Activated T-helper 1 cell treated with Interleukin-2 at 50 U/mL for 16 hours (primary cell): ENCODE data around the gene KIAA0232.
"Not testable (repeated sequence)": the region's sequence is repeated elsewhere in the genome, so short reads cannot be mapped to it uniquely, and the experiment has no call there.

Experiments
- DNase-seq: peaks from one replicate; pipeline ENCODE4 v3.0.0-alpha.2; 2020; ENCODE audit warnings: low read depth

KIAA0232 gene

GRCh38 chr4:6900956-6901355, 118.4 kb downstream of the KIAA0232 start:
- DNase-seq = no peak

- no peak for DNase-seq
Observed at GRCh38 chr4:6901669-6902317, 119.3 kb downstream of the KIAA0232 start.

- no peak for DNase-seq
Observed at GRCh38 chr4:6902318-6903042, 120.0 kb downstream of the KIAA0232 start.

- DNase-seq = no peak
Observed at GRCh38 chr4:6905516-6906445, 123.3 kb downstream of the KIAA0232 start.

GRCh38 chr4:6906486-6906885, 124.0 kb downstream of the KIAA0232 start:
- not testable (repeated sequence) for DNase-seq

GRCh38 chr4:6907658-6908191, 125.2 kb downstream of the KIAA0232 start:
- peak; percentile 20 for DNase-seq

- DNase-seq = no peak
Observed at GRCh38 chr4:6908432-6909112, 126.0 kb downstream of the KIAA0232 start.

- peak; percentile 75 for DNase-seq
Observed at GRCh38 chr4:6909113-6909969, 126.8 kb downstream of the KIAA0232 start, which contains the start of gene TBC1D14. Gene TBC1D14 (plus strand): TSS chr4:6909826. CDS start chr4:6923390, 13,564 bp downstream.

GRCh38 chr4:6909970-6910339, 127.4 kb downstream of the KIAA0232 start:
- DNase-seq = peak; percentile 20

GRCh38 chr4:6910340-6910959, 127.9 kb downstream of the KIAA0232 start:
- DNase-seq = no peak

- DNase-seq = no peak
Observed at GRCh38 chr4:6910960-6911874, 128.7 kb downstream of the KIAA0232 start.

GRCh38 chr4:6911917-6912316, 129.4 kb downstream of the KIAA0232 start:
- not testable (repeated sequence) for DNase-seq

GRCh38 chr4:6912441-6912840, 129.9 kb downstream of the KIAA0232 start:
- no peak for DNase-seq

- no peak for DNase-seq
Observed at GRCh38 chr4:6913350-6913905, 130.9 kb downstream of the KIAA0232 start.

GRCh38 chr4:6914448-6914847, 131.9 kb downstream of the KIAA0232 start:
- no peak for DNase-seq

- no peak for DNase-seq
Observed at GRCh38 chr4:6915041-6916005, 132.8 kb downstream of the KIAA0232 start.

GRCh38 chr4:6916069-6916586, 133.6 kb downstream of the KIAA0232 start:
- no peak for DNase-seq
